HEK293T (cell line): ENCODE results near the gene DENND2D.

Experiments
- BHLHE40 ChIP-seq: fragments of 450-650 bp; IDR thresholded peaks from 2 replicates; pipeline ENCODE4 v1.6.1; 2016; ENCODE audit warnings: mild to moderate bottlenecking, moderate library complexity, borderline replicate concordance
- FOXA1 ChIP-seq: fragments of 450-650 bp; IDR thresholded peaks from 2 replicates; pipeline ENCODE4 v1.6.1; 2016; ENCODE audit warnings: mild to moderate bottlenecking
- HDGF ChIP-seq: fragments of 450-650 bp; IDR thresholded peaks from 2 replicates; pipeline ENCODE4 v1.6.1; 2017; ENCODE audit warnings: antibody characterized with exemption, borderline replicate concordance
- LEF1 ChIP-seq: fragments of 450-650 bp; IDR thresholded peaks from 2 replicates; pipeline ENCODE4 v1.6.1; 2017; ENCODE audit warnings: mild to moderate bottlenecking, borderline replicate concordance
- NFRKB ChIP-seq: fragments of 450-650 bp; IDR thresholded peaks from 2 replicates; pipeline ENCODE4 v1.6.1; 2016; ENCODE audit warnings: mild to moderate bottlenecking, moderate library complexity
- SP1 ChIP-seq: fragments of 450-650 bp; IDR thresholded peaks from 2 replicates; pipeline ENCODE4 v1.6.1; 2017
- SUZ12 ChIP-seq: fragments of 450-650 bp; IDR thresholded peaks from 2 replicates; pipeline ENCODE4 v1.6.1; 2016; ENCODE audit warnings: mild to moderate bottlenecking
- ZNF384 ChIP-seq: fragments of 450-650 bp; IDR thresholded peaks from 2 replicates; pipeline ENCODE4 v1.6.1; 2016

DNA sequence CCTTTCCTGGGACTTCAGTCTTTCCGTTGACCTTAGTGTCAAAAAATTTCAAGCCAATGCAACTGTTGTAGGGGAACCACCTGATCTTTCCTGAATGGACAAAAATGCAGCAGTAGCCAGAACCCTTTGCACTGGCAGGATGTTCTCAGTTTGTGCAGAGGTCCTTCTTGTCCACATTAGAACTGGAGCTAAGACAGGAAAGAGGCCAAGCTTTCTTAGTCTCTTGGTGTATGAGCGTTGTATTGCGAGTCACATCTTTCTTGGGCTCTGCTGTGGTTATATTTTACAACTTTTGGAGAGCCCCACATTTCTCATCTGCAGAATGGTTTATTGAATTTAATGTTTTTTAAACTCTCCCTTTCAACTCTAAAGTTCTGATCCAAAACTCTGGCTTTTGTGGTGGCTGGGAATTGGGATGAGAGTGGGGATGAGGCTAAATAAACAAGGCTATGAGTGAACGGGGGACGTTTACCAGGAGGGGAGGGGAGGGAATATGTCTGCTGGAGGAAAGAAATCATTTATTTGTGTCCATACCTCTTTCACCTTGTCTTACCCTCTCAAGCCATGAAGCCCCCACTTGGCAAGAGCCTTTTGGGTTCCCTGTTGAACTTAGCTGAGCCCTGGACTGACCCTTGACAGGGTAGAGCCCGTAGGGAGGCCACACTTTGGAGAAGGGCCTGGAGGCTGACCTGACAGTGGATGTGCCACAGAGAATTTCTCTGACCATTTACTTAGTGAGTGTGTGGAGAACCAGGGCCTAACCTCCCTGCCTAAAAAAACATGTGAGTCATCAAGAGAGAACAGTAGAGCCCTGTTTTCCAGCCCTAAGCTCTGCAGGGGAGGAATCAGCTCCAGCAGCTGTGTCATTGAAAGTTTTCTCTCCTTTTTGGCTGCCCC is 27.7 kb upstream of the DENND2D start:
- TF ChIP-seq FOXA1 (no peak), SUZ12 (no peak), SP1 (no peak), NFRKB (no peak), LEF1 (no peak), HDGF (no peak), ZNF384 (no peak), BHLHE40 (no peak)
